SH-SY5Y (cell line): ENCODE measurements around the gene PRRC2B.

Source experiments
- GATA2 ChIP-seq: IDR thresholded peaks from 2 replicates; pipeline ENCODE4 v1.6.1; 2011; ENCODE audit warnings: mild to moderate bottlenecking, low read depth, low read length
- GATA3 ChIP-seq: IDR thresholded peaks from 2 replicates; pipeline ENCODE4 v1.6.1; 2011; ENCODE audit warnings: low read depth, mild to moderate bottlenecking, low read length, moderate library complexity

DNA sequence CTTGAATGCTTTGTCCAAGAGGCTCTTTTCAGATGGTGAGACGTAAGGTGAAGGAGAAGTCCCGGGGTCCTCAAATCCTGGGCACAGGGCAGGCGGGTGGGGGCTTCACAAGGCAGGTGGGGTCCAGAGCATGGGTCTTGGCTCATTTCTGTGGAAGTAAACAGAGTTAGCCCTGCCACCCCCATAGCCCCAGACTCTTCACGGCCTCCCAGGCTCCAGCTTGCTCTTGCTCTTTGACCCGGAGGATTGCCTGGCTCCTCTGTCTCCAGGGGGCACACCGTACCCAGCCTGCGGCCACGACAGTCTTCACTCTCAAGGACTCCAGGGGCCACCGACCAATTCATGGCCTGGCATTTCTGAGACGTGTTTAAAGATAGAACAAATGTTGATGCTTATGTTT is 80.0 kb downstream of the PRRC2B start:
- TF ChIP-seq GATA3 = no peak
- no peak for TF ChIP-seq GATA2
